GM12864 (cell line): Measurements from ENCODE around the gene BMP8B.
"Not testable (repeated sequence)": the region's sequence is repeated elsewhere in the genome, so short reads cannot be mapped to it uniquely, and the experiment has no call there.

ENCODE experiments used
- DNase-seq: peaks from one replicate; pipeline ENCODE4 v3.0.0-alpha.2; 2011; ENCODE audit warnings: low read depth
- H3K4me3 ChIP-seq: 2 replicates; pipeline ENCODE4 v1.5.1; 2011; ENCODE audit warnings: mild to moderate bottlenecking, low read depth, low read length, control low read depth
- TF ChIP-seq, protein P1 (sequence below): IDR thresholded peaks from 2 replicates; pipeline ENCODE4 v1.5.1; 2011; ENCODE audit warnings: low read depth, mild to moderate bottlenecking, moderate library complexity, low read length, control low read depth, inconsistent platforms; ENCODE audit errors: missing control alignments

The BMP8B gene

DNA sequence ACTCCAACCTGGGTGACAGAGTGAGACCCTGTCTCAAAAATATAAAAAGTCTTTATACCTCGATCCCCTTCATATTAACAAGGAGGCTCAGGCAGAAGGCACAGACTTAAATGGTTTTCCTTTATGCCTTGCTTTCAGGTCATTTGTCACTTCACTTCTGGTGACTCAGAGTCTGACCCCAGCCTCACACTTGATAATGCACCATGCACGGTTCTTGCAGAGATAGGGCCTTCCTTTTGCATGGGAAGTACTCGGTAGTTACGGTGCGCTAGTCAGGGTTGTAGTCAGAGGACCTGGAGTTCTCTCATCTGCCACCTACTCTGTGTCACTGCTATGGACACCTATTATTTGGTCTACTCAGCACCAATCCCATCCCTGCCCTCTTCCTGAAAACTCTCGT lies 43.6 kb upstream of the BMP8B start:
- DNase-seq: no peak
- H3K4me3 ChIP-seq: no peak overlapping the region
- TF ChIP-seq, protein P1, sequence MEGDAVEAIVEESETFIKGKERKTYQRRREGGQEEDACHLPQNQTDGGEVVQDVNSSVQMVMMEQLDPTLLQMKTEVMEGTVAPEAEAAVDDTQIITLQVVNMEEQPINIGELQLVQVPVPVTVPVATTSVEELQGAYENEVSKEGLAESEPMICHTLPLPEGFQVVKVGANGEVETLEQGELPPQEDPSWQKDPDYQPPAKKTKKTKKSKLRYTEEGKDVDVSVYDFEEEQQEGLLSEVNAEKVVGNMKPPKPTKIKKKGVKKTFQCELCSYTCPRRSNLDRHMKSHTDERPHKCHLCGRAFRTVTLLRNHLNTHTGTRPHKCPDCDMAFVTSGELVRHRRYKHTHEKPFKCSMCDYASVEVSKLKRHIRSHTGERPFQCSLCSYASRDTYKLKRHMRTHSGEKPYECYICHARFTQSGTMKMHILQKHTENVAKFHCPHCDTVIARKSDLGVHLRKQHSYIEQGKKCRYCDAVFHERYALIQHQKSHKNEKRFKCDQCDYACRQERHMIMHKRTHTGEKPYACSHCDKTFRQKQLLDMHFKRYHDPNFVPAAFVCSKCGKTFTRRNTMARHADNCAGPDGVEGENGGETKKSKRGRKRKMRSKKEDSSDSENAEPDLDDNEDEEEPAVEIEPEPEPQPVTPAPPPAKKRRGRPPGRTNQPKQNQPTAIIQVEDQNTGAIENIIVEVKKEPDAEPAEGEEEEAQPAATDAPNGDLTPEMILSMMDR: no peak

DNA sequence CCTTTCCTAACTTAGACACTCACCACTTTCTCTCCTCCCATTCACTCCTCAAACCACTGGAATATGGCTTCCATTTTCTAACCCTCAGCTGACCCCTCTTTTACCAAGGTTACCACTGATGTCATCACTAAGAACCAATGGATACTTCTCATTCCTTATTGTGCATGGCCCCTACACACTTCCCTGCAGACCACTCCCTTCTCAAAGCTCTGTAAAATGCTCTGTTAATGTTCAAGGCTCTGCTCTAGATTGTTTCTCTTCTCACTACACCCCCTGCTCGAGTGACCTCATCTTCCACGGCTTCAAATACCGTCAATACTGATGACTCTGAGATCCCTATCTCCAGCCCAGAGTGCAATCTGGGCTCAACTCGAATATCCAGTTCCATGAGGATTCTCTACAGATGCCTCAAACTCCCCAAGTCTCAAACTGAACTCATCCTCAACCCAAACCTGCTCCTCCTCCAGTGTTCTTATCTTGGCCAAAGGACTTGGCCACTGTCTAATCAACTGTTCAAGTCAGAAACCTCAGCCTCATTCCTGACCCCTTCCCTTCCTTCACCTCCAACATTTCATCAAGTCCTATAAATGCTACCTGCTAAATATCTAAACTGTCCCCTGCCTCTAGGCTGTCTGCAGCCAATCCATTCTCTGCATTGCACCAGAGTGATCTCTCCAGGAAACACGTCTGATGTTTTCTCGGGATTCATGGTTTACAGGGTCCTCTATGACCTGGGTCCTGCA lies 41.3 kb upstream of the BMP8B start:
- no peak for DNase-seq
- no peak overlapping the region for H3K4me3 ChIP-seq
- TF ChIP-seq, protein P1: no peak

DNA sequence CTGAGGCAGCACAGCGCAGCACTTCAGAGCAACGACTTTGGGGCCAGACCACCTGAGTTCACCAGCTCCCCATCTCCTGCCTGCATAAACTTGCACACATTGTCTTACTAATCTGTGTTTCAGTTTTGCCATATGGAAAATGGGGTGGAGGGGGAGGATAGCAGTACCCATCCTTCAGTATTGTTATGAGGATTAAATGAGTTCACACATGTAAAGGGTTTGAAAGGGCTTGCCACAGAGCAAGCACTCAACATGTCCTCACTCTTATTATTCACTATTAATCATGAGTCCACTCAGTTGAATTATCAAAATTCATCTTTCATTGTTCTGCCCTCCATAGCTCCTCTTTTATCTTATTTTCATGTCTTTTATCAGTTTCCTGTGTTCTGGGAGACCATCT lies 40.1 kb upstream of the BMP8B start:
- DNase-seq: no peak
- TF ChIP-seq, protein P1: no peak
- H3K4me3 ChIP-seq: no peak overlapping the region

DNA sequence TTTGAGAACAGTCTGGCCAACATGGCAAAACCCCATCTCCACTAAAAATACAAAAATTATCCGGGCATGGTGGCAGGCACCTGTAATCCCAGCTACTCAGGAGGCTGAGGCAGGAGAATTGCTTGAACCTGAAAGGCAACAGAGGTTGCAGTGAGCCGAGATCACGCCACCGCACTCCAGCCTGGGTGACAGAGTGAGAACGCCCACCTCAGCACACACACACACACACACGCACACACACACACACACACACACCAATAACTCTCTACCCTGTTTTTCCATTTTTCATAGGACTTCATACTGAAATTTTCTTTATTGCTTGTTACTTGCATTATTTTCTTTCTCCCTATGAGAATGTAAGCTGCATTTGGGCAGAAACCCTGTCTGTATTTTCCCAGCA lies 39.6 kb upstream of the BMP8B start:
- not testable (repeated sequence) for H3K4me3 ChIP-seq, DNase-seq

DNA sequence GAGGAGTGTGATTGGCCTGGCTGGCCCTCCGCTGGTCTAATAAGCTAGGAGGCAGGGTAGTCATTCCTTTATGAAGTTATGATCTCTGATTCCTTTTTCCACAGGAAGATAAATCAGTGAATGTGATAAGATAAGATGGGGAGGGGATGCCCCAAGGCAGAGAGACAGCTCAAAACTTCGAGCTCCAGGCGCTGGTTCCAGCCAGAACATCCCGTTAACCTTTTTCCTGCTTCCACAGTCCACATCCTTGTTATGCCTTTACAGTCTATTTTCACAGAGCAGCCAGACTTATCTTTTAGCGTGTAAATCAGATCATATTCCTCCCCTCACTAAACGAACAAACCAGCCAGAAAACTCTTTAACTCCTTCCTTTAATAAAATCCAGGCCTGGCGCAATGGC lies 38.5 kb upstream of the BMP8B start:
- TF ChIP-seq, protein P1: no peak
- no peak for DNase-seq
- no peak overlapping the region for H3K4me3 ChIP-seq

DNA sequence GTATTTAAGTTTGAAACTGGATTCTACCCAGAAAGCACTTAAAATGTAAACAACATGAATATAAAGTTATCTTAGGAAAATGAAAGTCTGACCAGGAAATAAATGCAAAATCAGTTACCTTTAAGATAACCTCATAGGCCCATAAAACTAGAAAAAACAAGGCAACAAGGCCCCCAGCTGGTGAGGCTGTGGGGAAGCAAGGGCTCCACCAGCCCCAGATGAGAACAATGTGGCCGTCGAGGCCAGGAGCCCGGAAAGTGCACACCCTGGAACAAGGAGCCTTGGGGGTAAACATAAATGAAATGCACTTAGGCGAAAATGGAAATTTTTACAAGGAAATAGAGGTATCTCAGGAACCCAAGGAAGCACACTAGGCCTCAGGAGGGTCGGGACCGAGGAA lies 37.9 kb upstream of the BMP8B start:
- DNase-seq: no peak
- no peak overlapping the region for H3K4me3 ChIP-seq
- TF ChIP-seq, protein P1: no peak

DNA sequence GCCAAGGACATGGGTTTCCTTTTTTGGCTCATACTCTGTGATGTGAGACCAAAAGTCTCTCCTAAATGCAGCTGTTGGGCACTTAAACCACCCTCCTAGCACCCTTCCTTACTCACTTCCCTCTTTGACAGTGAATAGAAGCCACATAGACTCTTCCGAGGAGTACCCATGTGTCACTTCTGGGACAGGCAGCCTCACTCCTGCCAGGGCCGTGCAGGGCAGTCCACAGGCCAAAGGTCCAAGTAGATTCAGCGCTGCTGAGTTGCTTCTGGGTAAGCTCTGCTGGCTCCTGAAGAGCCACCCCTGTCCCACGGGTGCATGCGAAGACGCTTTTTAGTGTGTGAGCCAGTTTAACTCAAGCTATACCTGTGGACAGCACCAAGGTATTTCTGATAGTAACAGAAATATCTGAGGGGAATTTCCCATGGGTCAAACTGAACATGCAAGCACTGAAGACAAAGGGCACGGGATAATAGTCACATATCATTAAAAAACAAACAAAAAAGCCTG lies 36.8 kb upstream of the BMP8B start:
- peak; percentile 49 for DNase-seq
- H3K4me3 ChIP-seq: no peak overlapping the region
- TF ChIP-seq, protein P1: no peak

DNA sequence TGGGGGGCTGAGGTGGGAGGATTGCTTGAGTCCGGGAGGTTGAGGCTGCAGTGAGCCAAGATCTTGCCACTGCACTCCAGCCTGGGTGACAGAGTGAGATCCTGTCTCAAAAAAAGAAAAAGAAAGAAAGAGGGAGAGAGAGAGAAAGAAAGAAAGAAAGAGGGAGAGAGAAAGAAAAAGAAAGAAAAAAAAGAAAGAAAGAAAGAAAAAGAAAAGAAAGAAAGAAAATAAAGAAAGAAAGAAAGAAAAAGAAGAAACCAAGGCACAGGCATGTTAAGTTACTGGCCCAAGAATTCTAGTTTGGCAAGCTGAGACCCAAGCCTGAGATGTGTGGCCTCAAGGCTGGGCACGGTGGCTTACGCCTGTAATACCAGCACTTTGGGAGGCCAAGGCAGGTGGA lies 34.8 kb upstream of the BMP8B start:
- not testable (repeated sequence) for H3K4me3 ChIP-seq, DNase-seq
